Body of pancreas (tissue), 4 donors: ENCODE results near the gene VOPP1. TPM values are rescaled to one million over a fixed set of nuclear protein-coding genes. Genes with fewer than 3 reads are reported as not detected.

Source experiments
- ATAC-seq: fragments of 150-250 bp; one replicate; pipeline ENCODE4 v1.9.1; 2016
- DNase-seq, 4 donors: peaks; one replicate each; pipeline ENCODE4 v3.0.0-alpha.2; 2019
- H3K27ac ChIP-seq, 4 donors: fragments of 200-600 bp; sonication (generic); 1 replicate in 3 of 4; 2 replicates in 1 of 4; pipeline versions ENCODE4 v1.5.1 to v1.6.1; 2016 to 2019; ENCODE audit warnings: mild to moderate bottlenecking in 1 of 4, mixed read lengths in 1 of 4, moderate library complexity in 1 of 4
- H3K27me3 ChIP-seq, 2 donors: fragments of 200-600 bp; sonication (generic); one replicate each; pipeline ENCODE4 v1.6.0; 2016; ENCODE audit warnings: mild to moderate bottlenecking in 1 of 2
- H3K36me3 ChIP-seq, 2 donors: fragments of 200-600 bp; sonication (generic); replicated peaks in 1 of 2; 2 replicates each; pipeline ENCODE4 v1.5.1; 2016; ENCODE audit warnings: low read depth in 2 of 2; ENCODE audit not compliant: insufficient read depth in 1 of 2
- H3K4me1 ChIP-seq: fragments of 200-600 bp; sonication (generic); one replicate; pipeline ENCODE4 v1.6.0; 2016
- H3K4me3 ChIP-seq, 2 donors: fragments of 200-600 bp; sonication (generic); 1 replicate in 1 of 2; 2 replicates in 1 of 2; pipeline ENCODE4 v1.5.1; 2016 to 2019
- H3K9me3 ChIP-seq, 3 donors: fragments of 200-600 bp; sonication (generic); 1 replicate in 2 of 3; 2 replicates in 1 of 3; pipeline ENCODE4 v1.5.1; 2016
- CTCF ChIP-seq, 7 experiments: fragments of 450-650 bp in 4 of 7; fragments of 200-600 bp in 3 of 7; sonication (generic) in 3 of 7; IDR thresholded peaks; one replicate each; pipeline ENCODE4 v1.5.1; 2016 to 2019; ENCODE audit warnings: antibody characterized with exemption in 7 of 7
- POLR2A ChIP-seq, 3 donors: fragments of 450-650 bp; IDR thresholded peaks; one replicate each; pipeline ENCODE4 v1.6.1; 2016; ENCODE audit warnings: antibody characterized with exemption in 3 of 3, mild to moderate bottlenecking in 2 of 3
- WGBS, 2 donors: methylation state at CpG; one replicate each; pipeline ENCODE4 v1.1.5; 2017; 5-methylcytosine and 5-hydroxymethylcytosine counted together
- intact Hi-C: fragments of 100-400 bp; cut with DNase I; formaldehyde crosslinking; loops from one replicate; pipeline ENCODE4 v1.15.1; 2023
- total RNA-seq, 2 donors: library from RNA; depleted of rRNA; stranded (reverse); fragments of >200 nt; gene quantifications; one replicate each; pipeline ENCODE4 v1.1.0, GENCODE V29; 2016

VOPP1 gene
- total RNA-seq, 2 donors from 2014 or later: 25.1 to 30.6 TPM

- ATAC-seq (no peak), DNase-seq (no peak)
- Histone ChIP-seq H3K27ac (no peak overlapping the region), H3K4me1 (peaks cover 23% of the 10 kb centered on the region), H3K27me3 (no peaks in the 10 kb centered on the region), H3K9me3 (no peaks in the 10 kb centered on the region), H3K36me3 (peaks cover 0 to 3% of the 10 kb centered on the region in 2 donors), H3K4me3 (no peak overlapping the region)
- 79 to 83% methylated on average over 12 of the region's 12 CpGs for WGBS, 2 donors
- intact Hi-C loops: loop anchor here (10.0 kb wide), 1 partner anchor 58 kb away; no protein-coding TSS in a partner anchor
- TF ChIP-seq CTCF (IDR thresholded peaks at IDR 0.05) (no peak), POLR2A (IDR thresholded peaks at IDR 0.05) (no peak)
Measured at GRCh38 chr7:55426676-55427075, 145.6 kb downstream of the VOPP1 start.

DNA sequence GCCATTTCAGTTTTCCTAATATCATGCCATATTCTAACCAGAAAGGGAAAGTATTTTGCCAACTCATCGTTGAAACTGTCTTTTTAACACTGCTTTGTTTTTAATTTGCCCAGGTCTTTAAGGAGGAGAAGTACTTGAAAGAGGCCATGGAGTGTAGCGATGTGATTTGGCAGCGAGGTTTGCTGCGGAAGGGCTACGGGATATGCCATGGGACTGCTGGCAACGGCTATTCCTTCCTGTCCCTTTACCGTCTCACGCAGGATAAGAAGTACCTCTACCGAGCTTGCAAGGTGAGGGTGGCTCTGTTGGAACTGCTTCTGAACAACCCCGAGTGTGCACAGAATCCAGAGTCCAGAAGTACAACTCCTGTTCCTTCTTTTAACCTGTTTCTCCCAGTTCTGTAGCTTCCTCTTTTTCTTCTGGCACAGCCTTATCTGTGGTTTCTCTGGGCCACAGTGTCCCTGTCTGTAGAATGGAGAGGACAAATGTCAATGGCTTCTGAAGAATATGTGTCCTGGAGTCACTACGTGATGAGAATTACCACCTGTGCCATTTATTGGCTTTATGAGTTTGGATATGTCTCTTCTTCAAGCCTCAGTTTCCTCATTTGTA is 147.1 kb downstream of the VOPP1 start:
- Histone ChIP-seq H3K36me3 (peaks cover 0 to 3% of the 10 kb centered on the region in 2 donors), H3K4me3 (no peak overlapping the region), H3K27me3 (no peaks in the 10 kb centered on the region), H3K9me3 (no peaks in the 10 kb centered on the region), H3K27ac (no peak overlapping the region), H3K4me1 (peaks cover 9% of the 10 kb centered on the region)
- TF ChIP-seq CTCF (IDR thresholded peaks at IDR 0.05): no peak
- TF ChIP-seq POLR2A (IDR thresholded peaks at IDR 0.05): no peak
- intact Hi-C loops: loop anchor here (10.0 kb wide), 1 partner anchor 60 kb away; no protein-coding TSS in a partner anchor
- ATAC-seq (no peak), DNase-seq (no peak)
- WGBS, 2 donors: 79 to 90% methylated on average over 11 of the region's 11 CpGs

DNA sequence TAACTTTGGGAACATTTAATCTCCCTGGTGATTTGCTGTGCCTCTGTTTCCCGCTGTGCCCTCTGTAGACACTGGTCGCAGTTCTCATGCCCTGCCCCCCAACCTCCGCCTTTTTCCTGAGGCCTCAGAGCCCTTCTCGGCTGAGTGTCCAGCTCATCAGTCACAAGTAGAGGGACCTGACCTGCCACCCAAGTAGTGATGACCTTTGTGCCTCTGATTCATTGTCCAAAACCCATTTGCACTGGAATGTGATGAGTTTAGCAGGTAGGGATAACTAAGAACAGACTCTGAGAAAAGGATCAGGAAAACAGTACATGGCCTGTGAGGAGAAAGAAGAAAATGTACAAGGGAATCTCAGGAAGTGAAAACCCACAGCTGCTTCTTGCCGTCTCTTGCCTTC is 148.4 kb downstream of the VOPP1 start:
- intact Hi-C loops: loop anchor here (10.0 kb wide), 1 partner anchor 61 kb away; no protein-coding TSS in a partner anchor
- ATAC-seq (no peak), DNase-seq (no peak)
- no peaks in the 10 kb centered on the region for H3K9me3 ChIP-seq
- no peaks in the 10 kb centered on the region for H3K27me3 ChIP-seq
- H3K4me3 ChIP-seq: no peak overlapping the region
- no peaks in the 10 kb centered on the region for H3K4me1 ChIP-seq
- H3K36me3 ChIP-seq: peaks cover 0 to 3% of the 10 kb centered on the region in 2 donors
- no peak overlapping the region for H3K27ac ChIP-seq
- WGBS, 2 donors: 91 to 92% methylated on average over 5 of the region's 5 CpGs
- no peak for TF ChIP-seq POLR2A (IDR thresholded peaks at IDR 0.05)
- no peak for TF ChIP-seq CTCF (IDR thresholded peaks at IDR 0.05)

- H3K27me3 ChIP-seq: no peaks in the 10 kb centered on the region
- ATAC-seq: no peak
- 74 to 81% methylated on average over 5 of the region's 5 CpGs for WGBS, 2 donors
- H3K9me3 ChIP-seq: no peaks in the 10 kb centered on the region
- no peak overlapping the region for H3K4me3 ChIP-seq
- H3K36me3 ChIP-seq: peaks cover 0 to 3% of the 10 kb centered on the region in 2 donors
- intact Hi-C loops: loop anchor here (10.0 kb wide), 1 partner anchor 62 kb away; no protein-coding TSS in a partner anchor
- no peak overlapping the region for H3K27ac ChIP-seq
- TF ChIP-seq CTCF (IDR thresholded peaks at IDR 0.05) (no peak), POLR2A (IDR thresholded peaks at IDR 0.05) (no peak)
- no peak for DNase-seq
- no peaks in the 10 kb centered on the region for H3K4me1 ChIP-seq
Measured at GRCh38 chr7:55423277-55423711, 149.0 kb downstream of the VOPP1 start.

Other genes with a start within 250 kb of the VOPP1 start
- 10 to 100 TPM in 1 of 2 donors, 1 to 10 TPM in 1; 4.4 to 10.9 TPM for gene LANCL2, start 207.2 kb downstream of the VOPP1 start, total RNA-seq